OCI-LY7 (cell line): ENCODE data around the gene OPALIN.

Experiments used
- CTCF ChIP-seq: fragments of 200-600 bp; sonication (generic); conservative IDR thresholded peaks from 2 replicates; pipeline ENCODE4 v1.5.1; 2014; ENCODE audit warnings: mild to moderate bottlenecking, antibody characterized with exemption, low read length, moderate library complexity, mixed read lengths
- EZH2phosphoT487 ChIP-seq: fragments of 200-600 bp; sonication (generic); IDR thresholded peaks from 2 replicates; pipeline ENCODE4 v1.6.1; 2018; ENCODE audit warnings: low read depth, borderline replicate concordance, mild to moderate bottlenecking, mixed run types, antibody characterized with exemption, low read length, moderate library complexity, mixed read lengths

GRCh38 chr10:96334616-96335526 lies 23.9 kb downstream of the OPALIN start:
- TF ChIP-seq CTCF (peak; percentile 82), EZH2phosphoT487 (no peak)
